Measurements from ENCODE around the gene EYA2.

Gene EYA2

DNA sequence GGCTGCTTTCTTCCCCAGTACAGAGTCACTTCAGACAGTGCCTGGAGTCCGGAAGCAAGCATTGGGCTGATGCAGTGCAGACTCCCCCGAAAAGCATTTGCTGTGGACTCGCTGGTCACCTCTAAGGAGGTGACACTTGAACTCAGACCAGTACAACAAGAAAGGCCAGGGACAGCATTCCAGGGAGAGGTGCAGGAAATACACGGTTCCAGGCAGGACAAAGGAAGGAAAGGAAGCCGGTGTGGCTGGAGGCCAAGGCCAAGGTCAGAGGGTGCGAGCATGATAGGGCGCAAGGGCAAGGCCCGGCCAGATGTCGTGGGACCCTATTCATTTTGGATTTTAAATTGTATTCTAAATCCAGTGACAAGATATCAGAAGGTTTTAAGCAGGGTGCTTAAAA is 300.9 kb downstream of the EYA2 start:
- H2AFZ ChIP-seq (ENCODE audit: low read depth) = no peak overlapping the region
- H3K4me3 ChIP-seq (IDR thresholded peaks at IDR 0.05; ENCODE audit: insufficient read depth, low read depth, low read length) = no peak overlapping the region
- H3K79me2 ChIP-seq (ENCODE audit: insufficient read depth, low read depth) = no peaks in the 10 kb centered on the region
- TF ChIP-seq, protein P1, sequence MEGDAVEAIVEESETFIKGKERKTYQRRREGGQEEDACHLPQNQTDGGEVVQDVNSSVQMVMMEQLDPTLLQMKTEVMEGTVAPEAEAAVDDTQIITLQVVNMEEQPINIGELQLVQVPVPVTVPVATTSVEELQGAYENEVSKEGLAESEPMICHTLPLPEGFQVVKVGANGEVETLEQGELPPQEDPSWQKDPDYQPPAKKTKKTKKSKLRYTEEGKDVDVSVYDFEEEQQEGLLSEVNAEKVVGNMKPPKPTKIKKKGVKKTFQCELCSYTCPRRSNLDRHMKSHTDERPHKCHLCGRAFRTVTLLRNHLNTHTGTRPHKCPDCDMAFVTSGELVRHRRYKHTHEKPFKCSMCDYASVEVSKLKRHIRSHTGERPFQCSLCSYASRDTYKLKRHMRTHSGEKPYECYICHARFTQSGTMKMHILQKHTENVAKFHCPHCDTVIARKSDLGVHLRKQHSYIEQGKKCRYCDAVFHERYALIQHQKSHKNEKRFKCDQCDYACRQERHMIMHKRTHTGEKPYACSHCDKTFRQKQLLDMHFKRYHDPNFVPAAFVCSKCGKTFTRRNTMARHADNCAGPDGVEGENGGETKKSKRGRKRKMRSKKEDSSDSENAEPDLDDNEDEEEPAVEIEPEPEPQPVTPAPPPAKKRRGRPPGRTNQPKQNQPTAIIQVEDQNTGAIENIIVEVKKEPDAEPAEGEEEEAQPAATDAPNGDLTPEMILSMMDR (conservative IDR thresholded peaks at IDR 0.05; ENCODE audit: low read depth, low read length) = no peak
- H4K20me1 ChIP-seq (ENCODE audit: insufficient read depth) = no peaks in the 10 kb centered on the region
- no peaks in the 10 kb centered on the region for H3K36me3 ChIP-seq (ENCODE audit: insufficient read depth)
- no peak overlapping the region for H3K4me2 ChIP-seq
- H3K9ac ChIP-seq = no peak overlapping the region
- peaks cover 18% of the 10 kb centered on the region for H3K4me1 ChIP-seq (ENCODE audit: low read depth, poor library complexity, severe bottlenecking)
- no peaks in the 10 kb centered on the region for H3K27me3 ChIP-seq (ENCODE audit: insufficient read depth, low read depth)
- no peak overlapping the region for H3K27ac ChIP-seq

DNA sequence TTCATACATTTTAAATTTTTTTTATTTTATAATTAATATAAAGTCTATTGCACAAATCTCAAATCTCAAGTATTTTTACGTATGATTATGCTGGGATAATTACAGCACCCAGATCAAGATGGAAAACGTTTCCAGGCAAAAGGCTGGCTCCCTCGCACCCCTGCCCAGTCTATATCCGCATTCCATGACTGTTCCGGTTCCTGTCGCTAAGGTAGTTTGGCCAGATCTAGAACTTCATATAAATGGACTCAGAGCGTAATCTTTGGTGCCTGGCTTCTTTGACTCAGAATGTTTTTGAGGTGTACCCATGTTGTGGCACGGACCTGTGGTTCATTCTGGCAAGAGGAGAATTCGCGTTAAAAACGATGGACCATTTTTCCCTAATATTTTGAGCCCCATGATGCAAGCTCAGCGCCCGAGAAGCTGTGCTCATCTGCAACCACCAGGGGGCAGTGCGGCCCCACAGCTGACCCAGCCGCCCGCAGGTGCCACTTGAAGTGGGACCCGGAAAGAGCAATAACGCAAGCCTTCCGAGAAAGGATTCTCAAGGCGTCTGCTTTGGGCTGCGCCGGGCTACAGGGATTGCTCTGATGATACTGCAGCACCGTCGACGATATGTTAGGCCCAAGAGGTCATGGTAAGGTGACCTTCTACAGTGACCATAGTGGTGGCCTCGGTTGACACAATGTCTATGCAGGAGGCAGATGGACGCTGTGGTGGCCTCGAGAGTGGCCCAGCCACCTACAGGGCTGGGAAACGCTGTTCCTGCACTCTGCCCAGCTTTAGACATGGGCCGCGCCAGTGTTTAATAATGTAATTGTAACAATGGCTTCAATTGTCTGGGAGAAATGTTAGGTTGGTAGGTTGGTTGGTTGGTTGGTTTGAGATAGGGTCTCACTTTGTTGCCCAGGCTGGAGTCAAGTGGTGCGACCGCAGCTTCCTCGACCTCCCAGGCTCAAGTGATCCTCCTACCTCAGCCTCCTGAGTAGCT is 301.7 kb downstream of the EYA2 start:
- no peak overlapping the region for H3K27ac ChIP-seq
- H4K20me1 ChIP-seq (ENCODE audit: insufficient read depth) = no peaks in the 10 kb centered on the region
- TF ChIP-seq, protein P1 (conservative IDR thresholded peaks at IDR 0.05; ENCODE audit: low read depth, low read length) = peak; percentile 89
- no peak overlapping the region for H3K4me2 ChIP-seq
- no peaks in the 10 kb centered on the region for H3K27me3 ChIP-seq (ENCODE audit: insufficient read depth, low read depth)
- peaks cover 26% of the 10 kb centered on the region for H3K4me1 ChIP-seq (ENCODE audit: low read depth, poor library complexity, severe bottlenecking)
- H3K9ac ChIP-seq = no peak overlapping the region
- H3K79me2 ChIP-seq (ENCODE audit: insufficient read depth, low read depth) = no peaks in the 10 kb centered on the region
- H2AFZ ChIP-seq (ENCODE audit: low read depth) = no peak overlapping the region
- no peak overlapping the region for H3K4me3 ChIP-seq (IDR thresholded peaks at IDR 0.05; ENCODE audit: insufficient read depth, low read depth, low read length)
- no peaks in the 10 kb centered on the region for H3K36me3 ChIP-seq (ENCODE audit: insufficient read depth)

DNA sequence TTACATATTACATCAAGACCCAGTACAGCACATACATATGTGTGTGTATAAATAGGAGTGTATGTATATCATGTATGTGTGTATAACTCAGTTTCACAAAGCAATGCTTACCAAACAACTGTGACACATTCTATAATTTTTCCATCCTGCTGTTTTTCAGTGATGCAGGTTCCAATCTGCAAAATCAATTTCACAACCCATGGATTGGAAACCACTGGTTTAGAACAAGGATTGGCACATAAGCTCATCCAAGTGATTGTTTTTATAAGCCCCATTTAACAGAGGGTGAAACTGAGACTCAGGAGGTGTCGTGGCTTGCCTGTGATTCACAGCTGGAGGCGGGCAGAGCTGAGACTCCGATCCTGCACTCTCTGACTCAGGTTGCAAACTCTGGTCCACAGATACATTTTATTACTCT is 303.6 kb downstream of the EYA2 start:
- no peaks in the 10 kb centered on the region for H4K20me1 ChIP-seq (ENCODE audit: insufficient read depth)
- TF ChIP-seq, protein P1 (conservative IDR thresholded peaks at IDR 0.05; ENCODE audit: low read depth, low read length) = no peak
- no peak overlapping the region for H3K9ac ChIP-seq
- no peaks in the 10 kb centered on the region for H3K79me2 ChIP-seq (ENCODE audit: insufficient read depth, low read depth)
- H3K27me3 ChIP-seq (ENCODE audit: insufficient read depth, low read depth) = no peaks in the 10 kb centered on the region
- peaks cover 23% of the 10 kb centered on the region for H3K4me1 ChIP-seq (ENCODE audit: low read depth, poor library complexity, severe bottlenecking)
- no peak overlapping the region for H3K27ac ChIP-seq
- no peak overlapping the region for H2AFZ ChIP-seq (ENCODE audit: low read depth)
- H3K4me2 ChIP-seq = no peak overlapping the region
- H3K36me3 ChIP-seq (ENCODE audit: insufficient read depth) = no peaks in the 10 kb centered on the region
- no peak overlapping the region for H3K4me3 ChIP-seq (IDR thresholded peaks at IDR 0.05; ENCODE audit: insufficient read depth, low read depth, low read length)

DNA sequence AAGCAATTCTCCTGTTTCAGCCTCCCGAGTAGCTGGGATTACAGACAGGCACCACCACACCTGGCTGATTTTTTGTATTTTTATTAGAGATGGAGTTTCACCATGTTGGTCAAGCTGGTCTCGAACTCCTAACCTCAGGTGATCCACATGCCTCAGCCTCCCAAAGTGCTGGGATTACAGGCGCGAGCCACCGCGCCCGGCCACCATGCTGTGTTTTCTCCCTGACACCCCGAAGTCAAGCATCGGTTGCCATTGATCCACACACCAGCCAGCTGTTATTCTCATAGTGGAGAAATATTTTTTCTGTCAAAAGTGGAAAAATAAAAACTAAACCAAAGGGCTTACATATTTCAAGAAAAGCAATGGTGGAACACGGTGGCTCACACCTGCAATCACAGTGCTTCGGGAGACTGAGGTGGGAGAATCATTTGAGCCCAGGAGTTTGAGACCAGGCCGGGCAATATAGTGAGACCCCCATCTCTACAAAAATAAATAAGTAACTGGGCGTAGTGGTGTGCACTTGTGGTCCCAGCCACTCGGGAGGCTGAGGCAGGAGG is 304.4 kb downstream of the EYA2 start:
- Histone ChIP-seq H3K27me3 (ENCODE audit: insufficient read depth, low read depth) (no peaks in the 10 kb centered on the region), H4K20me1 (ENCODE audit: insufficient read depth) (no peaks in the 10 kb centered on the region), H3K36me3 (ENCODE audit: insufficient read depth) (no peaks in the 10 kb centered on the region), H3K4me1 (ENCODE audit: low read depth, poor library complexity, severe bottlenecking) (peaks cover 23% of the 10 kb centered on the region), H3K9ac (no peak overlapping the region), H3K4me3 (IDR thresholded peaks at IDR 0.05; ENCODE audit: insufficient read depth, low read depth, low read length) (no peak overlapping the region), H3K4me2 (no peak overlapping the region), H3K79me2 (ENCODE audit: insufficient read depth, low read depth) (no peaks in the 10 kb centered on the region), H3K27ac (no peak overlapping the region), H2AFZ (ENCODE audit: low read depth) (no peak overlapping the region)
- TF ChIP-seq, protein P1 (conservative IDR thresholded peaks at IDR 0.05; ENCODE audit: low read depth, low read length) = no peak

Measured in KMS-11 (cell line).